ENCODE results near the gene RHEBL1.
"Not testable (repeated sequence)": the region's sequence is repeated elsewhere in the genome, so short reads cannot be mapped to it uniquely, and the experiment has no call there.

RHEBL1 gene

DNA sequence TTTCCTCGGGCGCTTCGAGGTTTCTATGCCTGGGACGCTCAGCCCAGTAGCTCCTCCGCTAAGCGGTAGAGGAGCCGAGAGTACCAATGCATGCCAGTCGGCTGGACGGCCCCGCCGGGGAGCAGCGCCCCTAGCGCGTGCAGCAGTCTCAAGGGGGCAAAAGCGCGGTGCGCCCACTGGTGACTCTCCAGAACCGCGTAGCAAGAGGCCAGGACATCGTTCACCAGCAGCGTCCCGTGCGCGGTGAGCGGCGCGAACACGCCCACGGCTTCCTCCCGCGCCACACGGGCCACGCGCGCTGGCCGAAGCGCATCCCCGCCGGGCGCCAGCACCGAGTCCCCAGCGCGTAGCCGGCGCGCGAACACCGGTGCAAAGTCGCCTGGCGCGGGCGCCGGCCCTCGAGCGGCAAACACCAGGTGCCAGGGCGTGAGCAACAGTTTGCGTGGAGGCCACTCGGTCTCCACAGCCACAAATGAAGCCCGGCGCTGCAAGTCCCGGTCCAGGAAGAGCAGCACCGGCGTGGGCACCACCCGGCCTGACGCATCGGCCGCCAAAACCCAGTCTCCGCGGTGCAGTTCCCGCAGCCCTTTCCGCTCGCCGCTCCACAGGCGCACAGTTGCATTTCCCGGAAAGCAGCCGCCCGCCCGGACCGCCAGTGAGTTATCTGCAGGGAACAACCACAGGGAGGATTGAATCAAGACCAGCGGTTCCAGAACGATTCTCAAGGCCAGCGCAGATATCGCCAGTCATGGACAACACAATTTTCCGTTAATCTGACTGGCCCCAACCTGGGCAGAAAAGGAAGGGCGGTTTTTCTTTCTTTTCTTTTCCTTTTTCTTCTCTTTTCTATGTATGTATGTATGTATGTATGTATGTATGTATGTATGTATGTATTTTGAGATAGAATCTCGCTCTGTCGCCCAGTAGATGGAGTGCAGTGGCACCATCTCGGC, 20.3 kb upstream of the RHEBL1 start:
- no peak for DNase-seq (ENCODE audit: low read depth)

DNA sequence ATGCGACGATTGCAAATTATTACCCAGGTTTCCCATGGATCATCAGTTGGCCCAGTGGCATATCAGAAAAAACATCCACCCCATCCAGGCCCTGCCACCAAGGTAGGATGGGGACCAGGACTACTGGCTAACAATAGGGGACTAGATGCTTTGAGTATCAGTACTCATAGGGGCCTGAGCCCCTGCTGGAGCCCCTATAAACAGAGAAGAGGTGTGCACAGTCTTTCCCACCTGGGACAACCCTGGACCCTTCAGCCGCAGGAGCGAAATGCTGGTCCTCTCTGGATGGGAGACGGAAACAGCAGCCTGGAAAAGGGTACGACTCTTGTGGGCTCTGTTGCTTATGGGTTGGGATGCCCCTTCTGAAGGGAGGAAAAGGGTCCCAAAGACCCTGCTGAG, 19.2 kb upstream of the RHEBL1 start:
- no peak for DNase-seq (ENCODE audit: low read depth)

DNA sequence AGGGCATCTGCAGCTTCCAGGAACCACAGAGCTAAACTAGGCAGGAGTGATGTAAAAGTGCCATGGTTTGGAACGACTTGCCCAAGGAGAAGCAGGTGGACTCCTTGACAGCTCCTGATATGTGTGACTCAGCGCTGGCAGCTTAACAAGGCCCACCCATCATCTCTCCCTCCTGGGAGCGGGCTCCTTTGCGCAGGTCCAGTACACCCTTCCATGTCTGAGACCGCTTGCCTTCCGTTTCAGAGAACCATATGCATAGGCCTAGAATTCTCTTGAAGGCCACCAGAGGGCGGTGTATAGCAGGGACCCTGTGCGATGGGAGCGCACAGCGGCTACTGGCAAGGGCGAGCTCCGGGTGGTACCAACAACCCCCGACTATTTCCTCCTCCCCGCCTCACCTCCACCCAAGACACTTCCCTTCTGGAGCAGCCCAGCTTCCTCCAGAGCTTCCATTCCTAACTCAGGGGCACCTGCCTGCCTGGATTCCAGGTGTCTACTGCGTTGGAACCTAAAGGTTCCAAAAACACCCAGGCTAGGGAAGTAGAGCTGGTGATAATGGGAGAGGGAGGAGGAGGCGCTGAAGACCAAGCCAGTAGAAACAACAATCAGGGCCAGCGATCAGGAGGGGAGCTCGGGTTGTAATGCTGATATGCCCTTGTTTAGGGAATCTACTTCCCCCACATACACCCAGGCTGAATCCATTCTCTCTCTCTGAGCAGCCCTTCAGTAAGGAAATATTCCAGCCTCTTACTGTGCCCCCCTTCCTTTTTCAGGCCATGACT, 18.6 kb upstream of the RHEBL1 start:
- DNase-seq (ENCODE audit: low read depth): no peak

DNA sequence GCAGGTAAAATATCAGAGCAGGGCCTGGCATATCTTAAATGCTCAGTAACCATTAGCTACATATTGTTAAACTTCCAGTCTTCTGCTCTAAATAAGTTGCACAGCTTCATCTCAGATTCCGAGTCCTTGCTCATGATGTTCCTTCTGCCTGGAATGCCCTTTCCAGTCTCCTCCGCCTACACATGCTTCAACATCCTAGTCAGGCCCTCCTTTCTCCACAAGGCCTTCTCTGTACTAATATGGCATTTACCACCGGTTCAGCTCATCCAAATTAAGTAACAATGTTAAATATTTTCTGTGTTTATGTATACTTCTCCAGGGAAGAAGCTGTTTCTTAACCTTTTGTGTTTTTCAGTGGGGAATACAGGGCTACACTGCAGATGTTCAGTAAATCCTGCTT, 16.3 kb upstream of the RHEBL1 start:
- no peak for DNase-seq (ENCODE audit: low read depth)

DNA sequence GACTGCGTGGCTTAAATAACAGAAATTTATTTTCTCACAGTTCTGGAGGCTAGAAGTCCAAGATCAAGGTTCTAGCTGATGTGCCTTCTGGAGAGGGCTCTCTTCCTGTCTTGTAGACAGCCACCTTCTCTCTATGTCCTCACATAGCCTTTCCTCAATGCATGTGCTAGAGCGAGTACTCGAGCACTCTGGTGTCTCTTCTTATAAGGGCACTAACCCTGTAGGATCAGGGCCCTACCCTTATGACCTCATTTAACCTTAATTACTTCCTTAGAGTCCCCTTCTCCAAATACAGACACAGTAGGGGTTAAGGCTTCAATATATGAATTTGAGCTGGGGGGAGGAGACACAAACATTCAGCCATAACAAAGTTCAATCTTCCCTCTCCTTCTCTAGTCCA, 14.7 kb upstream of the RHEBL1 start:
- no peak for DNase-seq (ENCODE audit: low read depth)

DNA sequence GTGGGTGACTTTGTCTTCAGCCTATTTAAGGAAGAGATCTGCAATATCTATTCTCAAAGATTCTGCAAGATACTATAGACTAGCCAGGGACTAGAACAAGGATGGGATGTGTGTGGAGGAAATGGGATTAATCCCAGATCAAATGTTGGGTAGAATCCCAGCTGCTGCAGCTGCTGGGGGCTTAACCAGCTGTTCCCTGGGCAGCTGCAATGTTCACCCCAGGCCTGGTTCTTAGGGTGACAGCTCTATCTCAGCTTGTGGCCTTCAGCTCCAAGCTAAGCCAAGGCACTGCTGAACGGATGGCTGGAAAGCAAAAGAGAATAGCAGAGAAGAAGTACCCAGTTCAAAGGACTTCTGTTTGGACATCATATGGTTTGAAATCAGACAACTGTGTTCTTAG, 10.0 kb upstream of the RHEBL1 start:
- no peak for DNase-seq (ENCODE audit: low read depth)

DNA sequence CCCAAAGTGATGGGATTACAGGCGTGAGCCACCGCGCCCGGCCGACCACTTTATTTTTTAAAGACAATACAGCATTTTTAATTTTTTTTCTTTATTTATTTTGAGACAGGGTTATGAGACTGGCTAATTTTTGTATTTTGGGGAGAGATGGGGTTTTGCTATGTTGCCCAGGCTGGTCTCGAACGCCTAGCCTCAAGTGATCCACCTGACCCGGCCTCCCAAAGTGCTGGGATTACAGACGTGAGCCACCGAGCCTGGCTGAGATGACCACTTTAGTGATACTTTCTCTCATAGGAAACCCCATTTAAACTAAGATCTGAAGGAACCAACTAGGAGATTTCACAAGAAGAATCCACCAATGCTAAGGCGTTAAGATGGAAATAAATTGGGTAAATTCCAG, 1.2 kb upstream of the RHEBL1 start:
- no peak for DNase-seq (ENCODE audit: low read depth)

DNA sequence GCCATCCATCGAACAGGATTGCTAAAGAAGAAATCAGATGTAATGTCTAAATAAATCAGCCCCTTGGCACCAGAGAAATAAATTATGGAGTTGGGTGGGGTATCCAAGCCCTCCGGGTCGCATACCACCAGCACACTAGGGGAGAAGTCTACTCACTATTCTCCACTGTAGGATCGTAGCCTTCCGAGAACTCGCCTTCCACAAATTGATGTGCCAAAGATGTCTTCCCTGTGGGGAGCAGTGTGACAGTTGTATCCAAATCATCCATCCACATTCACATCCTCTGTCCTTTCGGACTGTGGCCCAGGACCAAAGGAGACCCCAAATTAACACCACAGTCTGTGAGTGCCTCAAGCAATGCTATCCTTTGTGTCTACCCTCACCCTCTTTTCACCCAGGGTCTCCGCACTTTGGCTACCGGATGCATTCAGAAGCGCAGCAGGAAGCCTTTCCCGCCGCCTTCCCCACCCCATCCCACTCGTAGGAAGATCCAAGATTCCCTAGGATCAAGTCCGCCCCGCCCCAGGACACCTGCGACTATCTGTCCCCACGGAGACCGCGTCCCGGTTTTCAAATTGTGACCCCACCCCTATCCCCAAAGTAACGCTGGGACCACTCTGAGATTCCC, 786 bp downstream of the RHEBL1 start:
- DNase-seq (ENCODE audit: low read depth): no peak

DNA sequence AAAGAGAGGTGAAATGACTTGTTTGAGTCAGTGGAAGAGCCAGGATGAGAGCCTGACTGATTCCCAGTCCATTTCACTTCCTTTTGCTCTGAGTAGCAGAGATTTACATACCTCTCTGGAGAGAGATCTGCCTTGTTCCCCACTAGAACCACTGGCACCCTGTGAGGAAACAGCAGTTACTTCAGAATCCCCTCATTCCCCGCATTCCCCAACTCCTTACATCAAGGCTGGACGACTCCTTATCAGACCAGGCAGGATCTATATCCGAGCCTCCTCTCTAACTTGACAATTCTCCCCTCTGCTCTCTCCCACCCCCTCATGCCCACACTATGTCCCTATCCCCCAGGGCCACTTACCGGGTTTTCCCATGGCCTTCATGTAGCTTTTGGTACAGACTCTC, 3.7 kb downstream of the RHEBL1 start:
- no peak for DNase-seq (ENCODE audit: low read depth)

DNA sequence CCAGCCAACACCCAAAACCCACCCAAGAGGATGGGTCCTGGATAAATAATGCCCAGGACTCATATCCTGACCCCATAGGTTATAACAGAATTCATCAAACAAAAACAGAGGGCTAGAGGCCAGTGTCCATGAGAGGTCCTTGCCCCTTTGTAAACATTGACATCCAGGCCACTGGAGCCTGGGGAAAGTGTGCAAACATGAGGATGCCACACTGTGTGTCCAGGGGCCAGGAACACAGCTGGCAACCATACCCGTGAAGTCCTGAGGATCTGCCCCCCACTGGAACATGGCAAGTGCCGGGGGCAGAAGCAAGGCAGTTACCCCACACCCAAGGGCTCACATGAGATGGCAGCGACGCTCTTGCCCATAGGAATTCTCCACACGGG, 5.0 kb downstream of the RHEBL1 start:
- no peak for DNase-seq (ENCODE audit: low read depth)

DNA sequence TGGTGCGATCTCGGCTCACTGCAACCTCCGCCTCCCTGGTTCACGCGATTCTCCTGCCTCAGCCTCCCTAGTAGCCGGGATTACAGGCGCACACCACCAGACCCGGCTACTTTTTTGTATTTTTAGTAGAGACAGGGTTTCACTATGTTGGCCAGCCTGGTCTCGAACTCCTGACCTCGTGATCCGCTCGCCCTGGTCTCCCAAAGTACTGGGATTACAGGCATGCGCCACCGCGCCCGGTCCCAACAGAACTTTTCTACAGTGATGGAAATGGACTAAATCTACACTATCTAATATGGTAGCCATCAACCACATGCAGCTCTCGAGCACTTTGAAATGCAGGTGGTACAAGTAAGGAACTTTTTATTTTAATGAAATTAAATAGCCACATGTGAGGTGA, 7.9 kb downstream of the RHEBL1 start:
- not testable (repeated sequence) for DNase-seq (ENCODE audit: low read depth)

DNA sequence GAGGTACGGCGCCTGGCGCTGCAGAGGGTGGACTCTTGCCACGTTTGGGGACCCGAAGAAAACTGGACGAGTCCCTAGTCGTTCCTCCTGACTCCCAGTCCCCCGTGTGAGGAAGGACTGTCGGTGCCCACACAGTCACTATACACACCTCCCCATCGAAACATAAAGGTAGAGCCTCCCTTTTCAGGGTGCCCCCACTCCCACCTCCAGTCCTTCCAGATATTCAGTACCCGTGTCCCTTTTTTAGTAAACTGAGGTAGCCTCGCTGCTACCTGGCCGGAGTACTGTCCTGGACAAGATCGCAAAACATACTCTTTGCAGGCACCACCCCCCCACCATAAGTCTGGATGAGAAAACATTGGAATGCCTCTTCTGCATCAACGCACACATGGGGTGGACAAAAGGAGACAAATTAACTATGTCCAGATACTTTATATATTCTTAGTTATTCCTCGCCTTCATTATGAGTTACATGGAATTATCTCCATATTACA, 8.6 kb downstream of the RHEBL1 start:
- DNase-seq (ENCODE audit: low read depth): no peak

DNA sequence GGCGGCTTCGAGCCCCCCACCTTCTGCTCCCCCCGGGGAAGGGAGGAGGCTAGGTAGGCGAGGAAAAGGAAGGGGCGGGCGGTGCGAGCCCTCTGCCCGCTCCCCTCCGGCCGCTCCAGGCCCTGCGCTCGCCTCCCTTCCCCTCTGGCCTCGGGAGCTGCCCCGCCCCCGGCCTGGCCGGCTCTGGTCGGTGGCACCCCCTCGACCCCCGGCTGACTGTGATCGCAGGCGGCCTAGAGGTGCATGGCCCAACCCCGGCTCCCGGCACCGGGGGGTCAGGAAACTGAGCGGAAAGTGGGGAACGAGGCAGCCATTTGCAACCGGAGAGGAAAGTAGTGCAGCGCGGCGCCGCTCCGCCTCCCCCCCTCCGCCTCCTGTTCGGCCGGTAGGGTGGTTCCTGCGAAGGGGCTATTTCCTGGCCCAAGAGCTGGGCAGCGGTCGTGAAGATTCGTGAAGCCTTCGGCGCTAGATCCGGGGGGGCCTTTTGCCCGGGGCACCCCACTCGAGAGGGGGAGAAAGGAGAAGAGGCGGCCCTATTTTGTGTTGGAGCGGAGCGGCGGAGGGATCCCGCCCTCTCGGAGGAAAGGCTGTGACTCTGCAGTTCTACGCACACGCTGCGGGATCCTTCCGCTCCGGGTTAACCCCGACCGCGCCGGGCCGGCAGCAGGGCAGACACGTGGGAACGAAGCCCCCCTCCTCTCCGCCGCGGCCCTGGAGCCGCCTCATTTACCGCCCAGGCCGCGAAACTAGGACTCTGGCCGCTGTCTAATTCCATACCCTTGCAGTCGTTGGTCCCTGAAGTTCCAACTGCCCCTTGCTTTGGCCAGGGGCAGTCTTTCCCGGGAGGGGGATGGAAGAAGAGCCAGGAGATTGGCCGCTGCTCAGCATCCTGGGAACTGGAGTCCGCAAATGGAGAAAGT, 9.3 kb downstream of the RHEBL1 start, which contains the start of gene KMT2D:
Gene KMT2D, minus strand, starts transcription at position 558 of the 920 bp plus-strand sequence. CDS start 5,470 bp downstream, outside the sequence.
- DNase-seq (ENCODE audit: low read depth): peak; percentile 75

DNA sequence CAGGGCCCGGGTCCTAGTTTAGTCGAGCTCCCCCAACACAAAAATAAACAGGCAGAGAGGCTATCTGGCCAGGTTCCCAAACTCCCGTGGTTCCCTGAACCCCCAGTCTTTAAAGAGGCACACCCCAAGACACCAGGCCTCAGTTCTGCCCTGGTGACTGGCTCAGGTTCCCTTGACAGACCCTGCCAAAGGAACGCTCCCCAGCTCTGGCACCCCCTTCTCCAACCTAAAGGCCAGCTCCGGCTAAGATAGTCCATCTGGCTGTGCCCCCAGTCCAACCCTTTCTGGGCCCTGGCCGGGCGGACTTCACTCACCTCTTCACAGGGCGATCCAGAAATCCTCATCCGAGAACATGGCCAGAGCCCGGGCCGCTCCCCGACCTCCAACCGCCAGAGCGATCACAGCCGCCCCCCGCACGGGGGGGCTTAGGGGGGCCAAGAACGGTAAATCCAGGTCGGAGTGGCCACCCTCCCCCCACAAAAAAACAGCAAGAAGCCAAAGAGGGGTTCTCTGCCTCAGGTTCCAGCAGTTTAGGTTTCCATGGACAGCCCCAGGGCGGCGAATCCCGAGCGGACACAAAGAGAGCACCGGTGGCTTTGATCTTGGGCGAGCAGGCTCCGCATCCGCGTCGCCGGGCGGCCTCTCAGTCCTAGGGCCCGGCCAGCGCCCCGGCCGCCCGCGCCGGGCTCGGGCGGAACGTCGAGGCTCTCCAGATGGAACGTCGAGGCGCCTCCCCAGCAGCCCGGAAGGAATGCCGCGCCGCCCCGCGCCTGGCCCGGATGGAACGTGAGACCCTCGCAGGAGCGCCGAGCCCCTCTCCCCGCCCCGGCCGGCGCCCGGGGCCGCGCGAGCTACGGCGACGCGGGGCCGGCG, 10.2 kb downstream of the RHEBL1 start:
- no peak for DNase-seq (ENCODE audit: low read depth)

DNA sequence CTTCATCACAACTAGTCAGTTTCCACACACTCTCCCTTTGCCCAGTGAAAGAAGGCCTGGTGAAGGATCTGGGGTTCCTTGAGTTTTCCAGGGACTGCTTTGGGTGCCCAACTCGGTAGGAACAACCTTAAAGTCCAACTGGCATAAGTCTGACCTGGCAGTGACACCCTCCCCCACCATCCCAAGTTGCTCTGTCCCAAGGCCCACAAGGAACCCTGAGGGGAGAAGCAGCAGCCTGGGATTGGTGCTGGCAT, 10.8 kb downstream of the RHEBL1 start:
- no peak for DNase-seq (ENCODE audit: low read depth)

DNA sequence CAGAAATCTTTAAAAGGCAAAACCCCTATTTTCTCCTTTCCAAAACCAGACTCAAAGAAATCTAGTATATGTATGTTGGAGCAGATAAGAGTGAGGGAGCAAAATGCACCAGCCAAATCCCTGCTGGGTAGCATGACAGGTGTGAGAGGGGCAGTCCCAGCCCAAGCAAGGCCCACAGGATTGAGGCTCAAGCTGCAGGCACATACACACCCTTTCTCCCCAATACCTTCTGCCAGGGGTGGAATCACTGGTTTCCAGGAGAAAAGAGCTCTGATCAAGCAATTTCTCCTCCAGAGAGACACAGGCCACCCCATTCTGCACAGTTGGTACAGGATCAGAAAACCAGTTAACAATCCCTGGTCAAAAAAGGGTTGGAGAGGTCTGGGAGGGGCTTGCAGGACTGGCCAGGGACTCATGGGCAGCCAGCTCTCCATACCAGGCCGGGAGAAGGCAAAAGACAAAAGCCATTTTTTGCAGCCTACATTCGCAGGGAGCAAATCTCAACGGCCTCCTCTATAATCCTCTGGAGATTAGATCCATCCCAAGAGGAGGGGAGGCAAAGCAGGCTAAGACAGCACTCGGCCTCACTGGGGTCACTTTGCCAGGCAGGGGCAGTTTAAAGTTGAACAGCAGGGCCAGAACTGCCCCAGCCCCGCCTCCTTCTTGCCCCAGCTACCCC, 11.3 kb downstream of the RHEBL1 start:
- no peak for DNase-seq (ENCODE audit: low read depth)

DNA sequence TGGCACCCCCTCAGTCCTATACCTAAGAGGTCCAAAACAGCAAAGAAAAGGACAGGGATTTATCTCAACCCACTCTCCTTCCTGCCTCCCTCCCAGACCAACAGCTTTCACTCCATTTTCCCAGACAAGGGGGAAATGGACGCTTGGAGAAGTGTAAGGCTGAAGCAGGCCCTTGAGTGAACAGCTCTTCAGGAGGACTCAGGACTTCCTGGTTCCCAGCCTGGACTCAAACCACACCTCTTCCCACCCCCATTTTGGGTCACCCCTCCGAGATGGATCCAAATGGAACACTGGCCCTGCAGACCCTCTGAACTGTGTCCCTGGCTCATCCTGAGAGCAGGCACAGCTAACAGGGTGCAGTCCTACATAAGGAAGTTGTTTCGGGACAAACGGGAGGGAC, 11.9 kb downstream of the RHEBL1 start:
- no peak for DNase-seq (ENCODE audit: low read depth)

DNA sequence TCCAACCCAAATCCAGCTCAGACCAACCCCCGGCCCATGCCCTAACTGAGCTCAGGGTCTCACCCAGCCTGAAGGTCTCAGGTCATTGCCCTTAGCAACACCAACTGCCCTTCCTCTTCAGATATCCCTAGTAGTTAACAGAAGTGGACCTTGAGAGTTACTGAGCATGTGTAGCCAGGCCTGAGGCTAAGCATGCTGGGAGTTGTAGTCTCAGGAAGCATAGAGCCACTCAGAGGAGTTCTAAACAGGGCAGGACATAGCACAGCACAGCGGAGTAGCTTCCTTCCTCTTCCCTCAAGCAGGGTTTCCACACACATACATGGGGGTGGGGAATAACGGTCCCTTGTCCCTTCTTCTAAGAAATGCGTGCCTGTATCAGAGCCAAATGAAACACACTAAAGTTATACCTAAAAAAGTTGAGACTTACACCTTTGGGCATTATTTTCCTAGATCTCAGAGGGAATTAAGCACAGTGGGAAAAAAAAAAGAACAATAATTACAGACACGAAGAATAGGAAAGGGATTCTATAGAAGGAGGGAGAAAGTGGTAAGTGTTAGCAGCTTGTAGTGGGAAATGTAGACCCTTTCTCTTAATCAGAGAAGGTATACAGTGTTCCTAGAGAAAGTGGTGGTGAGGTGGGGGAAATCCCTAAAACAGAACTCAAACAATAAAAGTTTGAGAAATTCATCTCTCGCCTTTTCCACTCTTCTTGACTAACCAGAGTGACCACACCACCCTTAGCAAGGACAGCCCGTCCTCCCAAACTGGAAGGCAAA, 13.6 kb downstream of the RHEBL1 start:
- DNase-seq (ENCODE audit: low read depth): peak; percentile 51

DNA sequence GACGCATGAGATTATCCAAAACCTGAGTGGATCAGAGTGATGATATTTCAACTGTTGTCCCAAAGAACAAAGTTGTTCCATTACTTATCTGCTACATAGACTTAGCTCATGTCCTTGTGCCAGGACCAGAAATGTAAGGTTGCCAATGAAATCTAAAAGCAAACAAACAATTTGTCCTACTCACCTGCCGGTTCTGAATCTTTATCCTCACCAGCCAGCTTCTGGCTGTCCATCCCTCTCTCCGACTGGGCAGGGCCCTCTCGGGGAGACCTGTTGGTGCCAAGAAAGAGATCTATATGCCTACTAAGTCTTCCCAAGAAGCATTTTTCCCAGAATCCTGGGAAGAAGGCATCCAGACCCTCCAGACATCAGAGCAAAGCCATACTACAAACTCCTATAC, 14.7 kb downstream of the RHEBL1 start:
- DNase-seq (ENCODE audit: low read depth): no peak
